SU-DHL-6 (cell line): ENCODE data around the gene TRRAP.

Experiments
- CTCF ChIP-seq: fragments of 200-600 bp; sonication (generic); IDR thresholded peaks from one replicate; pipeline ENCODE4 v1.5.1; 2017; ENCODE audit warnings: antibody characterized with exemption, mild to moderate bottlenecking, low read length, moderate library complexity; ENCODE audit not compliant: insufficient read depth, poor library complexity, severe bottlenecking
- EZH2phosphoT487 ChIP-seq: fragments of 200-600 bp; sonication (generic), shearing (Covaris generic); conservative IDR thresholded peaks from 2 replicates; pipeline ENCODE4 v1.6.1; 2018; ENCODE audit warnings: mild to moderate bottlenecking, antibody characterized with exemption, low read length, moderate library complexity, mixed read lengths

DNA sequence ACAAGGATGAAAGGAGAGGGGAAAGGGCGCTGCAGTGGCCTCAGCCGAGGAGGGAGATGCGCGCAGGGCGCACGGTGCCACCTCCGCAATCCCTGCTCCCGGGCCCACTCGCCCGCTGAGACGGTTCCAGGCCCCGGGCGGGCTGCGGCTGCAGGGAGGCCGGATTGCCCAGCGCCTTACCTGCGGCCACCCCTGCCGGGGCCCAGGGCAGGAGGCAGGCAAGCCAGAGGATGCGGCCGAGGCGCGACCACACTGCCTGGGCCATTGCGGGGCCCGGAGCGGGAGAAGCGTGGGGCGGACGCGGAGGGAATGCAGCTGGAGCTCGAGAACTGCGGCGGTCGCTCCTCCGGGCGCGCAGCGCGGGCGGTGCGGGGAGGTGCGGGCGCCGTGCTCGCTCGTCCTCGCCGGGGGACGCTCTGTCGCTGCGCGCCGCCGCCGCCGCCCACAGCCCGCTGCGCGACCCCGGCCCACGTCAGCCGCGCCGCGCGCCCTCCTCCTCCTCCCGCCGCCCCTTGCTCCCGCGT is 8.7 kb upstream of the TRRAP start, which contains the start of gene TMEM130:
- TF ChIP-seq CTCF: no peak
- no peak for TF ChIP-seq EZH2phosphoT487
